H9 (cell line): ENCODE results near the gene TMEM239. TPM values are rescaled to one million over a fixed set of nuclear protein-coding genes. Genes with fewer than 3 reads are reported as not detected.
A peak's percentile ranks its signal among the peaks of the same experiment; 100 is the strongest.

ENCODE experiments used
- DNase-seq: peaks from one replicate; pipeline ENCODE4 v3.0.0-alpha.2; 2017
- H2AFZ ChIP-seq: one replicate; pipeline ENCODE4 v1.6.1; 2013; ENCODE audit warnings: mild to moderate bottlenecking, low read length, control low read depth, moderate library complexity
- H2AK5ac ChIP-seq: 2 replicates; pipeline ENCODE4 v1.6.1; 2013; ENCODE audit warnings: low read length, control low read depth, mixed read lengths; ENCODE audit not compliant: insufficient read length
- H2BK120ac ChIP-seq: one replicate; pipeline ENCODE4 v1.6.1; 2013; ENCODE audit warnings: low read depth, mild to moderate bottlenecking, low read length, control low read depth, inconsistent platforms; ENCODE audit not compliant: poor library complexity, severe bottlenecking
- H2BK12ac ChIP-seq: 2 replicates; pipeline ENCODE4 v1.6.1; 2013; ENCODE audit warnings: low read length, control low read depth, mixed read lengths, low read depth; ENCODE audit not compliant: insufficient read length
- H2BK15ac ChIP-seq: 2 replicates; pipeline ENCODE4 v1.6.1; 2013; ENCODE audit warnings: low read depth, low read length, control low read depth
- H2BK20ac ChIP-seq: one replicate; pipeline ENCODE4 v1.6.1; 2013; ENCODE audit warnings: low read depth, mild to moderate bottlenecking, low read length, control low read depth, inconsistent platforms; ENCODE audit not compliant: poor library complexity, severe bottlenecking
- H2BK5ac ChIP-seq: 2 replicates; pipeline ENCODE4 v1.6.1; 2013; ENCODE audit warnings: low read length, control low read depth, mixed read lengths; ENCODE audit not compliant: insufficient read length
- H3K14ac ChIP-seq: 2 replicates; pipeline ENCODE4 v1.6.1; 2013; ENCODE audit warnings: low read length, control low read depth; ENCODE audit not compliant: insufficient read depth
- H3K18ac ChIP-seq: 2 replicates; pipeline ENCODE4 v1.6.1; 2013; ENCODE audit warnings: low read depth, mild to moderate bottlenecking, mixed read lengths, low read length, control low read depth; ENCODE audit not compliant: insufficient read length
- H3K23ac ChIP-seq: 2 replicates; pipeline ENCODE4 v1.6.1; 2013; ENCODE audit warnings: low read length, control low read depth, mixed read lengths, low read depth; ENCODE audit not compliant: insufficient read length
- H3K23me2 ChIP-seq: 2 replicates; pipeline ENCODE4 v1.6.1; 2013; ENCODE audit warnings: low read depth, mild to moderate bottlenecking, mixed read lengths, low read length, control low read depth; ENCODE audit not compliant: insufficient read length, poor library complexity, severe bottlenecking
- H3K27ac ChIP-seq: 2 replicates; pipeline ENCODE4 v1.5.1; 2013; ENCODE audit warnings: low read length, control low read depth, mixed read lengths, low read depth; ENCODE audit not compliant: insufficient read length
- H3K27me3 ChIP-seq: 2 replicates; pipeline ENCODE4 v1.6.1; 2013; ENCODE audit warnings: low read length, control low read depth, inconsistent platforms; ENCODE audit not compliant: insufficient read depth
- H3K4ac ChIP-seq: 2 replicates; pipeline ENCODE4 v1.6.1; 2013; ENCODE audit warnings: low read depth, mild to moderate bottlenecking, control low read depth, inconsistent platforms, low read length, moderate library complexity
- H3K4me1 ChIP-seq: 2 replicates; pipeline ENCODE4 v1.6.1; 2013; ENCODE audit warnings: low read length, control low read depth, inconsistent platforms; ENCODE audit not compliant: insufficient read depth
- H3K4me2 ChIP-seq: 2 replicates; pipeline ENCODE4 v1.6.1; 2013; ENCODE audit warnings: low read length, control low read depth, mixed read lengths; ENCODE audit not compliant: insufficient read length, insufficient read depth
- H3K56ac ChIP-seq: 2 replicates; pipeline ENCODE4 v1.6.1; 2013; ENCODE audit warnings: low read depth, mild to moderate bottlenecking, mixed read lengths, low read length, control low read depth; ENCODE audit not compliant: insufficient read length
- H3K79me1 ChIP-seq: 2 replicates; pipeline ENCODE4 v1.6.1; 2013; ENCODE audit warnings: low read depth, mild to moderate bottlenecking, moderate library complexity, low read length, control low read depth, inconsistent platforms; ENCODE audit not compliant: insufficient read depth, poor library complexity, severe bottlenecking
- H3K79me2 ChIP-seq: 2 replicates; pipeline ENCODE4 v1.6.1; 2013; ENCODE audit warnings: low read length, control low read depth, inconsistent platforms; ENCODE audit not compliant: insufficient read depth
- H3K9ac ChIP-seq: 2 replicates; pipeline ENCODE4 v1.6.1; 2013; ENCODE audit warnings: low read length, control low read depth, mixed read lengths; ENCODE audit not compliant: insufficient read length; ENCODE audit errors: extremely low read depth
- H3K9me3 ChIP-seq: one replicate; pipeline ENCODE4 v1.6.1; 2013; ENCODE audit warnings: low read depth, low read length, inconsistent platforms; ENCODE audit not compliant: control insufficient read depth
- H3T11ph ChIP-seq: one replicate; pipeline ENCODE4 v1.6.1; 2013; ENCODE audit warnings: mild to moderate bottlenecking, low read length, control low read depth, inconsistent platforms
- H4K20me1 ChIP-seq: one replicate; pipeline ENCODE4 v1.6.1; 2013; ENCODE audit not compliant: control insufficient read depth, insufficient read length, insufficient read depth
- H4K5ac ChIP-seq: 2 replicates; pipeline ENCODE4 v1.6.1; 2013; ENCODE audit warnings: low read depth, mild to moderate bottlenecking, mixed read lengths, low read length, control low read depth; ENCODE audit not compliant: insufficient read length
- H4K8ac ChIP-seq: replicated peaks from 2 replicates; pipeline ENCODE4 v1.6.1; 2013; ENCODE audit warnings: low read length, control low read depth, mixed read lengths, low read depth; ENCODE audit not compliant: insufficient read length
- H4K91ac ChIP-seq: 2 replicates; pipeline ENCODE4 v1.6.1; 2013; ENCODE audit warnings: low read depth, mild to moderate bottlenecking, moderate library complexity, mixed read lengths, low read length, control low read depth; ENCODE audit not compliant: insufficient read length
- H3K27ac Mint-ChIP-seq, 3 experiments: 2 replicates in 2 of 3; 3 replicates in 1 of 3; pipeline ENCODE4 v1.8.0; 2020 to 2021; ENCODE audit warnings: mixed read lengths in 3 of 3, mild to moderate bottlenecking in 1 of 3, moderate library complexity in 1 of 3
- H3K27me3 Mint-ChIP-seq: 2 replicates; pipeline ENCODE4 v1.8.0; 2021; ENCODE audit warnings: low read depth, mild to moderate bottlenecking, moderate library complexity, mixed read lengths
- H3K36me3 Mint-ChIP-seq, 3 experiments: 2 replicates in 2 of 3; 3 replicates in 1 of 3; pipeline ENCODE4 v1.8.0; 2020 to 2021; ENCODE audit warnings: low read depth in 3 of 3, mixed read lengths in 3 of 3; ENCODE audit not compliant: insufficient read depth in 1 of 3
- H3K4me1 Mint-ChIP-seq, 2 experiments: 2 replicates each; pipeline ENCODE4 v1.8.0; 2020; ENCODE audit warnings: mixed read lengths in 2 of 2
- H3K4me3 Mint-ChIP-seq, 2 experiments: 2 replicates in 1 of 2; 3 replicates in 1 of 2; pipeline ENCODE4 v1.8.0; 2020 to 2021; ENCODE audit warnings: mild to moderate bottlenecking in 2 of 2, mixed read lengths in 2 of 2, moderate library complexity in 1 of 2
- H3K9me3 Mint-ChIP-seq, 2 experiments: 2 replicates in 1 of 2; 3 replicates in 1 of 2; pipeline ENCODE4 v1.8.0; 2020; ENCODE audit warnings: mild to moderate bottlenecking in 2 of 2, mixed read lengths in 2 of 2, moderate library complexity in 1 of 2
- CTCF ChIP-seq: fragments of 200-600 bp; sonication (generic); conservative IDR thresholded peaks from 3 replicates; pipeline ENCODE4 v1.8.0; 2021; ENCODE audit warnings: antibody characterized with exemption, mild to moderate bottlenecking
- WGBS: extraction: QIAGEN DNeasy Blood & Tissue Kit; methylation state at CpG from one replicate; pipeline ENCODE4 v1.1.7; 2013; ENCODE audit warnings: missing lambda C conversion rate, low lambda C conversion rate, mixed read lengths; ENCODE audit not compliant: insufficient read length; ENCODE audit errors: extremely low coverage; 5-methylcytosine and 5-hydroxymethylcytosine counted together
- total RNA-seq: library from RNA; stranded (reverse); gene quantifications from 2 replicates; pipeline ENCODE4 v1.2.1, GENCODE V29; 2021

The TMEM239 gene
- total RNA-seq, 1 experiment from 2014 or later, result not detected

DNA sequence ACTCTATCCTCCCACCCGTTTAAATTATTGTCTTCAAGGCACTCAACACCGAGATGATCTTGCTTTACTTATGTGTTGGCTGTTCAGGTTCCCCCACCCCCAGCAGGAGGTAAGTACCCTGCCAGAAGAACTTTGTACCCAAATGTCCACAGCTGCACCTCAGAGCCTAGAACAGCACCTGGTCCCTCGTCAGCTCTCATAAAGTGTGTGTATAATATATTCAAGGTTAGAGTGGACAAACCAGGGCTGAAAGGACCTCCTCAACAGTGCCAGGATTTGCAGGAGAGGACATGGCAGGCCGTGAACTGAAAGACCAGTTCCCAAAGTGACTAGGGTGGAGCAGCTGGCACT is 9.8 kb upstream of the TMEM239 start:
- H3K27me3 ChIP-seq, result peaks cover 42% of the 10 kb centered on the region
- H3K27ac Mint-ChIP-seq, result no peak overlapping the region
- H3K4me3 Mint-ChIP-seq, result peak overlapping the region in 1 of 2 experiments; percentile 16; a peak in 1 of 5 replicates
- H2BK120ac ChIP-seq, result no peak overlapping the region
- H3K9ac ChIP-seq, result no peak overlapping the region
- H3K23me2 ChIP-seq, result peaks cover 2% of the 10 kb centered on the region
- no peak overlapping the region for H4K5ac ChIP-seq
- no peak overlapping the region for H3K56ac ChIP-seq
- no peaks in the 10 kb centered on the region; a peak in 1 of 7 replicates for H3K36me3 Mint-ChIP-seq
- no peak overlapping the region for H3K23ac ChIP-seq
- peaks cover 76% of the 10 kb centered on the region for H3K27me3 Mint-ChIP-seq
- no peak for DNase-seq
- no peak overlapping the region for H2BK5ac ChIP-seq
- no peak overlapping the region for H3K4ac ChIP-seq
- no peak for TF ChIP-seq CTCF
- H3K4me2 ChIP-seq, result no peak overlapping the region
- no peak overlapping the region for H3K18ac ChIP-seq
- H2AK5ac ChIP-seq, result no peak overlapping the region
- WGBS, result no CpG with 5 or more reads among the region's 4 CpGs
- no peak overlapping the region for H3K14ac ChIP-seq
- H3K9me3 ChIP-seq, result no peaks in the 10 kb centered on the region
- peaks cover 15 to 24% of the 10 kb centered on the region in 2 experiments for H3K4me1 Mint-ChIP-seq
- no peak overlapping the region for H2BK15ac ChIP-seq
- H3K27ac ChIP-seq, result no peak overlapping the region
- H3K4me1 ChIP-seq, result peaks cover 7% of the 10 kb centered on the region; the same call in 1 of the 2 replicates
- H4K20me1 ChIP-seq, result no peaks in the 10 kb centered on the region
- no peak overlapping the region for H4K8ac ChIP-seq
- no peak overlapping the region for H3T11ph ChIP-seq
- no peak overlapping the region for H2AFZ ChIP-seq
- H4K91ac ChIP-seq, result no peak overlapping the region
- H3K79me2 ChIP-seq, result no peaks in the 10 kb centered on the region
- no peaks in the 10 kb centered on the region for H3K79me1 ChIP-seq
- H3K9me3 Mint-ChIP-seq, result peaks cover 3 to 5% of the 10 kb centered on the region in 2 experiments; a peak in 3 of 5 replicates
- no peak overlapping the region for H2BK12ac ChIP-seq
- no peak overlapping the region for H2BK20ac ChIP-seq
